Left renal cortex interstitium (tissue), 4 donors: ENCODE results near the gene SSR3. TPM values are rescaled to one million over a fixed set of nuclear protein-coding genes. Genes with fewer than 3 reads are reported as not detected.
"Not testable (repeated sequence)": the region's sequence is repeated elsewhere in the genome, so short reads cannot be mapped to it uniquely, and the experiment has no call there.

ENCODE experiments used
- DNase-seq, 4 donors: peaks; one replicate each; pipeline ENCODE4 v3.0.0-alpha.2; 2013; ENCODE audit warnings: low read depth in 4 of 4, low spot score in 2 of 4, missing footprints in 1 of 4
- polyA plus RNA-seq, 4 donors: library from polyadenylated mRNA; unstranded; fragments of 120-200 nt; gene quantifications; one replicate each; pipeline ENCODE4 v1.2.1, GENCODE V29; 2013; ENCODE audit not compliant: insufficient read length in 4 of 4

The SSR3 gene
- polyA plus RNA-seq, 4 donors, result 123 to 155 (median 146) TPM

DNA sequence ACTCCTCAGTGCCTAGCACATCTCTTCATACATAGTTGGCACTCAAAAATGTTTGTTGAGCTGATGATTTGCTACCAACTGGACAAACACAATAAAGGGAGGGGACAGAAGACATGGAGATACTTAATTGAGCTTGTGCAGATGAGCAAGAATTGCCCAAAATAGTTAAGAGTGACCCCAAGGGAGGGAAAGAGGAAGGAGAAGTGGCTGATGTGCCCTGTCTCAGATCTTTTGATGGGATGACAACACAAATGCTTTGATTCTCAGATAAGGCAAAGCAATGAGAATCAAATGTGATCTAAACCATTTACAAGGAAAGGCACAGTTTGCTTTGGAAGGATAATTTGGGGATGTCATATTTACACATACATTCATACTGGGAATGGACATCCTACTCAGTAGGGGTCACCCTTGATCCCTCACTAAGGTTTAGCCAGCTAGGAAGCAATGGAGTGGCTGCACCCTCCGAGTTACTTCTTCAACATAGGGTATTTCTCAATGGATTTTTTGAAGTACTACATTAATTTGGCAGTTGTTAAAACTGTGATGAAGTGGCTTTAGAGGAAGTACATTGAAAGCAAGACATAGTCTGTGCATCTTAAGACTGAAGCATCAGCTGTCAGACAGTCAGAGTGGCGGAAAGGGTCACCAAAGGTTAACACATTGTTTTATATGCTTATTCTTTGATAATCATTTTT, 21.9 kb upstream of the SSR3 start:
- no peak for DNase-seq

GRCh38 chr3:156576051-156576450, 21.1 kb upstream of the SSR3 start:
- DNase-seq, result no peak

DNA sequence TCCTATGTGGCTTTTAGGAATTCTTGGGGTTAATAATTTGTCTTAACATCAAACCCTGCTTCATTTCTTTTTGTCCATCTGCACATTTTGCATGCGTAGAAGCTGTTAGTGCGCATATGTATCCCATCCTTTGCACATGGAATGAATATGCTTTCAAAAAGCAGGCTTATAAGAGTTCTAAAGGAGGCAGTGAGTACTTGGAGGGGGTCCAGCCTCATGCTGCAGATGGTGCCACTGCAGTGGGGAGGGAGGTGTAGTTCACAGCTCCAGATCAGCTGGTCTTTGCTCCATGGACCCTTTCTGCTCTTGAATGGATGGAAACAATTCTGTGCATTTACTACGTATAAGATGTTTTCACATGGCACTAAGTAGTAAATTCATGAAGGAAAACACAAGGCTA, 20.7 kb upstream of the SSR3 start:
- no peak for DNase-seq

DNA sequence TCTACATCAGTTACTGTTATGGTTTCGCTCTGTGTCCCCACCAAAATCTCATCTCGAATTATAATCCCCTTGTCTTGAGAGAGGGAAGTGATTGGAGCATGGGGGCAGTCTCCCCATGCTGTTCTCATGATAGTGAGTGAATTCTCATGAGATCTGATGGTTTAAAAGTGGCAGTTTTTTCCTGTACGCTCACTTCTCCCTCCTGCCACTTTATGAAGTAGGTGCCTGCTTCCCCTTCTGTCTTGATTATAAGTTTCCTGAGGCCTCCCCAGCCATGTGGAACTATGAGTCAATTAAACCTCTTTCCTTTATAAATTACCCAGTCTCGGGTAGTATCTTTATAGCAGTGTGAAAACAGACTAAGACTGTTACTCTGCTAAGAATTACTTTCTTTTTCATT, 15.0 kb upstream of the SSR3 start:
- DNase-seq, result not testable (repeated sequence)

GRCh38 chr3:156569016-156569415, 14.1 kb upstream of the SSR3 start:
- DNase-seq, result not testable (repeated sequence)

- DNase-seq, result no peak
Measured at GRCh38 chr3:156563900-156564682, 9.2 kb upstream of the SSR3 start.

DNA sequence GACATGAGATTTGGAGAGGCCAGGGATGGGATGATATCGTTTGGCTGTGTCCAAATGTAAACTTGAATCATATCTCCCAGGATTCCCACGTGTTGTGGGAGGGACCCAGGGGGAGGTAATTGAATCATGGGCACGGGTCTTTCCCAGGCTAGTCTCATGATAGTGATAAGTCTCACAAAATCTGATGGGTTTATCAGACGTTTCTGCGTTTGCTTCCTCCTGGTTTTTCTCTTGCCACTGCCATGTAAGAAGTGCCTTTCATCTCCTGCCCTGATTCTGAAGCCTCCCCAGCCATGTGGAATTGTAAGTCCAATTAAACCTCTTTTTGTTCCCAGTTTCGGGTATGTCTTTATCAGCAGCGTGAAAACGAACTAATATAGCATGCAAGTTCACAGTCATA, 7.6 kb upstream of the SSR3 start:
- not testable (repeated sequence) for DNase-seq

DNA sequence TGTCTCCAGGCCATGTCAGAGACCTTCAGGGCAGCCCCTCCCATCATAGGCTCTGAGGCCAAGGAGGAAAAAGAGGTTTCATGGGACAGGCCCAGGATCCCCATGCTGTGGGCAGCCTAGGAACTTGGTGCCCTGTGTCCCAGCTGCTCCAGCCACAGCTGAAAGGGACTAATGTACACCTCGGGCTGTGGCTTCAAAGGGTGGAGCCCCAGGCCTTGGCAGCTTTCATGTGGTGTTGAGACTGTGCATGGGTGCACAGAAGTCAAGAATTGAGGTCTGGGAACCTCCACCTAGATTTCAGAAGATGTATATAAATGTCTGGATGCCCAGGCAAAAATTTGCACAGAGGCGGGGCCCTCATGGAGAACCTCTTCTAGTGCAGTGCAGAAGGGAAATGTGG, 6.6 kb upstream of the SSR3 start:
- no peak for DNase-seq

DNA sequence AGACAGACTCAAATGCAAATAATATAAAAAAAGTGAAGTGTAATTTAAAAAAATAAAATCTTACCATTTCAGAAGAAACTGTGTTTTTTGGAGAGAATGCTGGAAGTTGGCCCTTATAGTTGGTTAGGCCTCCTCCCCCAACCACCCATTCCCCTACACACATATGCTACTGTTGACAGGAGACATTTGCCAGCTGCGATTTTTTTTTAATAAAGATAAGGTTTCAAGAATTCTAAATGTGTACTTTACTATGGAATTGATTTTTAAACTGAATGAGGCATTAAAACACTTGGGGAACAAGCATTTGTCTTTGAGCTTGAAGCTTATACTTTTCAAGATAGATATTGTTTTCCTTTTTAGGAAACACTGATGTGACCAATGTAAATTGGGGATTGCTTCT, 4.4 kb upstream of the SSR3 start:
- no peak for DNase-seq

DNA sequence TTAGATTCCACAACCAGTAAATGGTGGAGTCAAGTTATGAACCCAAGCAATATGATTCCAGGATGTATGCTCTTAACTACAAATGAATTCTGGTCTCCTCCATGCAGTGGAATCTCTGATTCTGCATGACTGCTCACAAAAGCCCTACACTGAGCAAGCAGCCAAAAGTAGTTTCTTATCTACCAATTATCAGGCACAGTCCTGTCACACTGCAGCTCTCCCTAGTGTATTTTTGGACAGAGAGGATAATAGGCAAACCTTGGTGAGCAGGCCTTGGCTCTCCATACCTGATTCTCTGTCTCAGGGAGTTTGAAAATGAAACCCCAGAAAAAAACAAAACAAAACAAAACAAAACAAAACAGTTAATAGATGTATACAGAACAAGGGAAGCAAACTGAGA, 3.5 kb upstream of the SSR3 start:
- no peak for DNase-seq

GRCh38 chr3:156554515-156554841, 439 bp downstream of the SSR3 start:
- DNase-seq, result no peak

DNA sequence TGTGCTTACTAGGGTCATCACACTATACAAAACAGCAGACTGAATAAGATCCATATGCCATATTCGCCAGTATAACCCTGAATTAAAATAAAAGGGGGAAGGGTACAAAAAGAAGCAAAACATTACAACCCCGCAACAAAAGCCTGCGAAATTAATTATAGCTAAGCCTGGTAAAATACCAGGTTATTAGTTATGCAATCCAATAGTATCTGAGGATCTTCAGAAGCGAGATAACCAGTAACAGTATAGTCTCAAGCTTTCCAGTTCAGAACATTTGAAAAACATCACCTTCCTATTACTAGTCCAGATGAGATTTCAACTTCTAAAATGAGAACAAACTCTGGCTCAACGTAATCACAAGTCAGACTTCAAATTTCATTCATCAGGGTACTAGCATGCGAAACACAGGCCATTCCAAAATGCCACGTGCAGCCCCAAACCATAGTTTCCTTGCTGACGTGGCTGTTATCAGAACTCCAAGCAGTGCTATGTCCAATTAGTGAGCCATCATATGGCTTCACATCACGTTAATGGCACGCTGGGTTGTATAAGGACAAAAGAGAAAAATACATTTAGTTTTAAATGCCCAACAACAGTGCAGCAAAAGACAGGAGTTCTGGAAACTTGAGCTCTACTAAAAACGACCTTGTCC, 1.1 kb downstream of the SSR3 start:
- DNase-seq, result no peak

DNA sequence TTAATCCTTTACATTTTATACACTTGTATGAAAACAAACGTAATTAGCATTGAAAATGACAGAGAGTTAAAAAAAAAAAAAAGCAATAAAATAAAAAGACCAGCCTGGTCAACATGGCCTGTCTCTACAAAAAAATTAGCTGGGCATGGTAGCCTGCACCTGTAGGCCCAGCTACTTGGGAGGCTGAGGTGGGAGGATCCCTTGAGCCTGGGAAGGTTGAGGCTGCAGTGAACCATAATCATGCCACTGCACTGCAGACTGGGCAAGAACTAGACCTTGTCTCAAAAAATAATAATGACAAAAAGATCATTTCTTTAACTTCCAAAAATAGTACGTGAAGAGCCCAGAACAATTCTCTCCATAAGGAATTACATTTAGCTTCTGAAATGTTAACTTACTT, 1.9 kb downstream of the SSR3 start:
- no peak for DNase-seq

DNA sequence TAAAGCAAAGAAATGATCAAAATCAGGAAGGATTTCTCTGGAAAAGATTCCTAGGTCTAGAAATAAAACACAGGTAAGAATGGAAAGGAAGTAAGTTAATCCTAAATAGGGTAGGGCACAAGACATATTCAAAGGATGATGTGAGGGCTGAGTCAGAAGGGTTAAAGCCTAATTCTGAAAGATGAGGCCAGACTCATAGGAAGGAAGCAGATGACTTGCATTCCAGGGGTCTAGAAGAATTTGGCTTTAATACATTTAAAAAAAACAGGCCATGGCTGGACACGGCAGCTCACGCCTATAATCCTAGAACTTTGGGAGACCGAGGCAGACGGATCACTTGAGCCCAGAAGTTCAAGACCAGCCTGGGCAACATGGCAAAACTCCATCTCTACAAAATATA, 3.2 kb downstream of the SSR3 start:
- DNase-seq, result no peak

- no peak for DNase-seq
Measured at GRCh38 chr3:156551261-156551660, 3.7 kb downstream of the SSR3 start.

- no peak for DNase-seq
Measured at GRCh38 chr3:156548902-156549301, 6.0 kb downstream of the SSR3 start.

- no peak for DNase-seq
Measured at GRCh38 chr3:156548041-156548687, 6.8 kb downstream of the SSR3 start.

DNA sequence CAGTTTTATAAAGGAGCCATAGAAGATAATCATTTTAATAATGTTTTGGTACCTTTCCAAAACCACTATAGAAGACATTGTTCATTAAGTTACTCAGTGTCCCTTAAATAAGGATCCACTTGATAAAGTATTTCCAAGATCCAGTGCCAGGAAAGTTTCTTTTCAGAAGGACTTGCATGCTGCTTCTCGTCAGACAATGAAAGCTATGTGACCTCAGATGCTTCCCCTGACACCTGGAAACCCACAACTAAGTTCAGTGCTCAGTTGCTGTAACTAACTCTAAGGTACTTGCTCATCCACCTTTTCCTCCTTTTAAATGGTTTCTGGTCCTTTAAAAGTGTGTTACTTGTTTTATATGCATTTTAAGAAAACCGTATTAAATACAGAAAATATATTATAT, 7.3 kb downstream of the SSR3 start:
- DNase-seq, result no peak

- DNase-seq, result no peak
Measured at GRCh38 chr3:156543043-156543555, 11.8 kb downstream of the SSR3 start.

GRCh38 chr3:156542101-156543042, 12.5 kb downstream of the SSR3 start:
- no peak for DNase-seq
